GM18858 (cell line): ENCODE measurements around the gene BRPF3.
"Not testable (repeated sequence)": the region's sequence is repeated elsewhere in the genome, so short reads cannot be mapped to it uniquely, and the experiment has no call there.

Source experiments
- ATAC-seq: cut with Tn5 transposase; IDR thresholded peaks from one replicate; pipeline ENCODE4 v1.9.1; 2021; ENCODE audit not compliant: unreplicated experiment

Gene BRPF3

GRCh38 chr6:36200154-36200891, 3.8 kb downstream of the BRPF3 start:
- ATAC-seq, result no peak

- ATAC-seq, result no peak
Measured at GRCh38 chr6:36200998-36201596, 4.6 kb downstream of the BRPF3 start.

- no peak for ATAC-seq
Measured at GRCh38 chr6:36201612-36202011, 5.1 kb downstream of the BRPF3 start.

- no peak for ATAC-seq
Measured at GRCh38 chr6:36202101-36202500, 5.6 kb downstream of the BRPF3 start.

- no peak for ATAC-seq
Measured at GRCh38 chr6:36204068-36204753, 7.7 kb downstream of the BRPF3 start.

- ATAC-seq, result no peak
Measured at GRCh38 chr6:36207155-36207554, 10.6 kb downstream of the BRPF3 start.

- ATAC-seq, result no peak
Measured at GRCh38 chr6:36209606-36210005, 13.1 kb downstream of the BRPF3 start.

GRCh38 chr6:36210182-36210581, 13.6 kb downstream of the BRPF3 start:
- no peak for ATAC-seq

- ATAC-seq, result no peak
Measured at GRCh38 chr6:36210886-36211595, 14.5 kb downstream of the BRPF3 start.

- no peak for ATAC-seq
Measured at GRCh38 chr6:36216559-36216958, 20.0 kb downstream of the BRPF3 start.

- no peak for ATAC-seq
Measured at GRCh38 chr6:36217188-36217587, 20.6 kb downstream of the BRPF3 start.

GRCh38 chr6:36217946-36218345, 21.4 kb downstream of the BRPF3 start:
- ATAC-seq, result no peak

GRCh38 chr6:36218516-36218915, 22.0 kb downstream of the BRPF3 start:
- ATAC-seq, result not testable (repeated sequence)

- no peak for ATAC-seq
Measured at GRCh38 chr6:36219081-36219480, 22.5 kb downstream of the BRPF3 start.

GRCh38 chr6:36220226-36220625, 23.7 kb downstream of the BRPF3 start:
- ATAC-seq, result no peak

GRCh38 chr6:36221674-36222073, 25.1 kb downstream of the BRPF3 start:
- no peak for ATAC-seq

GRCh38 chr6:36222924-36223323, 26.4 kb downstream of the BRPF3 start:
- ATAC-seq, result no peak

- ATAC-seq, result no peak
Measured at GRCh38 chr6:36223706-36224105, 27.2 kb downstream of the BRPF3 start.

GRCh38 chr6:36224918-36225461, 28.4 kb downstream of the BRPF3 start:
- no peak for ATAC-seq

- no peak for ATAC-seq
Measured at GRCh38 chr6:36226438-36227047, 30.0 kb downstream of the BRPF3 start.
